ENCODE measurements around the gene ABL2.

DNA sequence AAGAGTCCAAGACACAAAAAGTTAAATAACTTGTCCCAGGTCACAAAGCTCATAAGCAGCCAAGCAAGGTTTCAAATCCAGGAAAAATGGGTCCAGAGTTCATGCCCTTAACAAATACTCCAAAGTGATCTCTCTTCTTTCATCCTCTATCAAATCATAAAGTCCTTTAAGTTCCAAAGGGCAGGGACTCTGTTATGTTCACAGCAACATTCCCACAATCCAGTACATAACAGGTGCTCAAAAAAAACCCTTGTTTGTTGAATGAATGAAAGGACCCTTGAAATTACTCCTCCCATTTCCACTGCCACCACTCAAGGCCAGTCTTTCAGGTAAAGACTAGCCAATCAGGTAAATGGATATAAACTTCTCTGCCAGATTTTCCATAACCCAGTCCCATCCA, 2.7 kb downstream of the ABL2 start:
- TF ChIP-seq, protein P1, sequence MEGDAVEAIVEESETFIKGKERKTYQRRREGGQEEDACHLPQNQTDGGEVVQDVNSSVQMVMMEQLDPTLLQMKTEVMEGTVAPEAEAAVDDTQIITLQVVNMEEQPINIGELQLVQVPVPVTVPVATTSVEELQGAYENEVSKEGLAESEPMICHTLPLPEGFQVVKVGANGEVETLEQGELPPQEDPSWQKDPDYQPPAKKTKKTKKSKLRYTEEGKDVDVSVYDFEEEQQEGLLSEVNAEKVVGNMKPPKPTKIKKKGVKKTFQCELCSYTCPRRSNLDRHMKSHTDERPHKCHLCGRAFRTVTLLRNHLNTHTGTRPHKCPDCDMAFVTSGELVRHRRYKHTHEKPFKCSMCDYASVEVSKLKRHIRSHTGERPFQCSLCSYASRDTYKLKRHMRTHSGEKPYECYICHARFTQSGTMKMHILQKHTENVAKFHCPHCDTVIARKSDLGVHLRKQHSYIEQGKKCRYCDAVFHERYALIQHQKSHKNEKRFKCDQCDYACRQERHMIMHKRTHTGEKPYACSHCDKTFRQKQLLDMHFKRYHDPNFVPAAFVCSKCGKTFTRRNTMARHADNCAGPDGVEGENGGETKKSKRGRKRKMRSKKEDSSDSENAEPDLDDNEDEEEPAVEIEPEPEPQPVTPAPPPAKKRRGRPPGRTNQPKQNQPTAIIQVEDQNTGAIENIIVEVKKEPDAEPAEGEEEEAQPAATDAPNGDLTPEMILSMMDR (IDR thresholded peaks at IDR 0.05; ENCODE audit: low read depth, low read length, poor library complexity, severe bottlenecking): no peak
- no peak for TF ChIP-seq EZH2phosphoT487 (IDR thresholded peaks at IDR 0.05; ENCODE audit: borderline replicate concordance, low read length)
